OCI-LY7 (cell line): ENCODE results near the gene ZIC5. TPM values are rescaled to one million over a fixed set of nuclear protein-coding genes. Genes with fewer than 3 reads are reported as not detected.

ENCODE experiments used
- BruUV-seq: library from RNA; stranded (reverse); fragments of 400-500 nt; replicated peaks from 2 replicates; lab custom pipeline; 2021; lab: Mats Ljungman, UMichigan
- CTCF ChIA-PET: fragments of 300-600 bp; sonication (Branson Sonifier 250); formaldehyde crosslinking; loops from one replicate; lab custom pipeline; 2022; ENCODE audit warnings: antibody characterized with exemption; ENCODE audit not compliant: unreplicated experiment; lab: Charles Lee
- POLR2A ChIA-PET: fragments of 300-600 bp; sonication (Branson Sonifier 250); formaldehyde crosslinking; loops from one replicate; lab custom pipeline; 2022; ENCODE audit warnings: antibody characterized with exemption; lab: Charles Lee
- DNase-seq: peaks from one replicate; pipeline ENCODE4 v3.0.0-alpha.2; 2015; ENCODE audit warnings: low spot score
- H2AFZ ChIP-seq: fragments of 200-600 bp; sonication (generic), shearing (Covaris generic); 2 replicates; pipeline ENCODE4 v1.6.1; 2014; ENCODE audit warnings: mild to moderate bottlenecking, antibody characterized with exemption, low read length, moderate library complexity
- H3K27ac ChIP-seq: fragments of 200-600 bp; sonication (generic); 2 replicates; pipeline ENCODE4 v1.5.1; 2014; ENCODE audit warnings: mixed run types, low read depth, mild to moderate bottlenecking, moderate library complexity, low read length, inconsistent platforms; ENCODE audit not compliant: poor library complexity, severe bottlenecking
- H3K36me3 ChIP-seq: fragments of 200-600 bp; sonication (generic); 2 replicates; pipeline ENCODE4 v1.6.1; 2014; ENCODE audit warnings: mild to moderate bottlenecking, antibody characterized with exemption, low read length, moderate library complexity, mixed read lengths; ENCODE audit not compliant: insufficient read depth
- H3K4me1 ChIP-seq: fragments of 200-600 bp; sonication (generic); 2 replicates; pipeline ENCODE4 v1.5.1; 2014; ENCODE audit warnings: mild to moderate bottlenecking, low read length; ENCODE audit not compliant: insufficient read depth, poor library complexity, severe bottlenecking
- H3K4me2 ChIP-seq: fragments of 200-600 bp; sonication (generic); 2 replicates; pipeline ENCODE4 v1.6.1; 2014; ENCODE audit warnings: mild to moderate bottlenecking, low read length
- H3K4me3 ChIP-seq: fragments of 200-600 bp; sonication (generic); 2 replicates; pipeline ENCODE4 v1.5.1; 2014; ENCODE audit warnings: mild to moderate bottlenecking, low read depth, low read length; ENCODE audit not compliant: poor library complexity, severe bottlenecking
- H3K79me2 ChIP-seq: fragments of 200-600 bp; sonication (generic); 2 replicates; pipeline ENCODE4 v1.6.1; 2016; ENCODE audit warnings: low read depth, mild to moderate bottlenecking, low read length, moderate library complexity, mixed read lengths; ENCODE audit not compliant: insufficient read depth
- H3K9me2 ChIP-seq: fragments of 200-600 bp; sonication (generic); 2 replicates; pipeline ENCODE4 v1.6.1; 2016; ENCODE audit warnings: mild to moderate bottlenecking, low read length, mixed read lengths; ENCODE audit not compliant: insufficient read depth
- H3K9me3 ChIP-seq: fragments of 200-600 bp; sonication (generic); 2 replicates; pipeline ENCODE4 v1.6.1; 2014; ENCODE audit warnings: mild to moderate bottlenecking, mixed run types, low read length, mixed read lengths
- H4K20me1 ChIP-seq: fragments of 200-600 bp; sonication (generic); 2 replicates; pipeline ENCODE4 v1.6.1; 2014; ENCODE audit warnings: mild to moderate bottlenecking, antibody characterized with exemption, low read length, moderate library complexity, mixed read lengths; ENCODE audit not compliant: insufficient read depth
- EZH2phosphoT487 ChIP-seq: fragments of 200-600 bp; sonication (generic); IDR thresholded peaks from 2 replicates; pipeline ENCODE4 v1.6.1; 2018; ENCODE audit warnings: low read depth, borderline replicate concordance, mild to moderate bottlenecking, mixed run types, antibody characterized with exemption, low read length, moderate library complexity, mixed read lengths
- intact Hi-C: fragments of 100-400 bp; cut with micrococcal nuclease; formaldehyde crosslinking; loops from one replicate; pipeline ENCODE4 v1.10.0; 2022; ENCODE audit not compliant: unreplicated experiment
- total RNA-seq, 2 experiments: library from RNA; depleted of rRNA in 1 of 2; stranded (reverse); fragments of >200 nt in 1 of 2; shearing (Covaris generic) in 1 of 2; gene quantifications; 2 replicates each; pipeline ENCODE4 v1.2.3, GENCODE V29; 2014 to 2022
- TF ChIP-seq, protein P1 (sequence below): fragments of 200-600 bp; sonication (generic); conservative IDR thresholded peaks from 2 replicates; pipeline ENCODE4 v1.5.1; 2014; ENCODE audit warnings: mild to moderate bottlenecking, antibody characterized with exemption, low read length, moderate library complexity, mixed read lengths

The ZIC5 gene
- total RNA-seq, 2 experiments from 2014 or later = not detected

DNA sequence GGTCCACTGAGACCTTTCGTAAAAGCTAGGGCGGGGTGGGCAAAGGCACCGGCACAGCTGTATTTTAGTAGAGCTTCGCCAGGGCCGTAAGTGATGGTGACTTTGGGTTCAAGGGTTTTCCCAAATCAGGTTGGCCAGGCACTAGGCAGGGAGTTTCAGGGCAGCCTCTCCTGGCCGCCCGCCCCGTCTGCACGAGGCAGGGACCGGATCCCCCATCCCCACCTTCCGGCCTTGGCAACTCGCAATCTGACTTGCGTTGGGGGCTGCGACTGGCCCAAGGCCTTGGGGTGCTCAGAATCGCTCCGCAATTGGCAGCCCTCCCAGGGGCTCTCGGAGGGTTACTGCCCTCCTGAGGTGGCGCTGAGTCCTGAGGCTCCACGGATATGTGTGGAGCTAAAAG is 4.1 kb upstream of the ZIC5 start:
- Histone ChIP-seq H3K4me3 (no peak overlapping the region), H3K4me2 (no peak overlapping the region), H3K4me1 (no peaks in the 10 kb centered on the region), H3K36me3 (no peaks in the 10 kb centered on the region), H3K9me2 (no peaks in the 10 kb centered on the region), H3K27ac (no peak overlapping the region), H3K79me2 (no peaks in the 10 kb centered on the region), H3K9me3 (no peaks in the 10 kb centered on the region), H2AFZ (no peak overlapping the region), H4K20me1 (no peaks in the 10 kb centered on the region)
- CTCF ChIA-PET = no interaction called here
- DNase-seq = no peak
- intact Hi-C loops = no loop called here
- no TSS peak for BruUV-seq
- POLR2A ChIA-PET = no interaction called here
- TF ChIP-seq, protein P1, sequence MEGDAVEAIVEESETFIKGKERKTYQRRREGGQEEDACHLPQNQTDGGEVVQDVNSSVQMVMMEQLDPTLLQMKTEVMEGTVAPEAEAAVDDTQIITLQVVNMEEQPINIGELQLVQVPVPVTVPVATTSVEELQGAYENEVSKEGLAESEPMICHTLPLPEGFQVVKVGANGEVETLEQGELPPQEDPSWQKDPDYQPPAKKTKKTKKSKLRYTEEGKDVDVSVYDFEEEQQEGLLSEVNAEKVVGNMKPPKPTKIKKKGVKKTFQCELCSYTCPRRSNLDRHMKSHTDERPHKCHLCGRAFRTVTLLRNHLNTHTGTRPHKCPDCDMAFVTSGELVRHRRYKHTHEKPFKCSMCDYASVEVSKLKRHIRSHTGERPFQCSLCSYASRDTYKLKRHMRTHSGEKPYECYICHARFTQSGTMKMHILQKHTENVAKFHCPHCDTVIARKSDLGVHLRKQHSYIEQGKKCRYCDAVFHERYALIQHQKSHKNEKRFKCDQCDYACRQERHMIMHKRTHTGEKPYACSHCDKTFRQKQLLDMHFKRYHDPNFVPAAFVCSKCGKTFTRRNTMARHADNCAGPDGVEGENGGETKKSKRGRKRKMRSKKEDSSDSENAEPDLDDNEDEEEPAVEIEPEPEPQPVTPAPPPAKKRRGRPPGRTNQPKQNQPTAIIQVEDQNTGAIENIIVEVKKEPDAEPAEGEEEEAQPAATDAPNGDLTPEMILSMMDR = no peak
- no peak for TF ChIP-seq EZH2phosphoT487

DNA sequence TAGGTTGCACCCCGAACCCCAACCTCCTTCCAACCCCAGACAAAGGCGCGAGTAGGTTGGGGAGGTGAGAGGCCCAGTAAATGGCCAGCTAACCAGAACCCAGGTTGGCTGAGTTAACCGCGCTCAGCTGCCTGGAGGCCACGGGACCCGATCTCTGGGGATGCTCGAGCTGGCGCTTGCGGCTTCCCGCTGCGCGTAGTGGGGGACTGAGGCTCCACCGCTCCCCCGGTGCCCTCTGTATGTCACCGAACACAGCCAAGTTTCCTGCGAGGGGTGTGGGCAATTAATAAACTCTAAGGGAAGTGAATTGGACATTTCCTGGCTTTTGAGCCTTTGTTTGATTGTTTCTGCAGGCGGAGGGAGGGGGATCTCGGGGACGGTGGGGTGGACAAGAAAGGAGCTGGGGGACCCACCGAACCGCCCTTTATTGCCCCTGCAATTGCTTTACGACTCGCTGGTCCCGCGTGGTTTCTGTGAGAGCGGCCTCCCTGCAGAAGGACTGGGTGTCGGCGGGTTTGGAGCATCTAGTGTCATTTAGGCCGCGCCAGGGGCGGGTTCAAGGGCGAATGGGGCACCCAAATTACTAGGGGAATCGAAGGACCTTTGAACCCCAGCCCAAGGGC is 3.5 kb upstream of the ZIC5 start:
- H3K9me2 ChIP-seq = no peaks in the 10 kb centered on the region
- intact Hi-C loops = no loop called here
- H3K36me3 ChIP-seq = no peaks in the 10 kb centered on the region
- H3K4me1 ChIP-seq = no peaks in the 10 kb centered on the region
- TF ChIP-seq, protein P1 = no peak
- no peak for TF ChIP-seq EZH2phosphoT487
- H3K4me2 ChIP-seq = no peak overlapping the region
- ChIA-PET POLR2A (no interaction called here), CTCF (no interaction called here)
- BruUV-seq = no TSS peak
- H4K20me1 ChIP-seq = no peaks in the 10 kb centered on the region
- H3K27ac ChIP-seq = no peak overlapping the region
- H2AFZ ChIP-seq = no peak overlapping the region
- H3K4me3 ChIP-seq = no peak overlapping the region
- H3K9me3 ChIP-seq = no peaks in the 10 kb centered on the region
- DNase-seq = no peak
- H3K79me2 ChIP-seq = no peaks in the 10 kb centered on the region

GRCh38 chr13:99974296-99974938 is 2.9 kb upstream of the ZIC5 start:
- Histone ChIP-seq H3K4me1 (no peaks in the 10 kb centered on the region), H3K4me2 (no peak overlapping the region), H3K9me3 (no peaks in the 10 kb centered on the region), H3K79me2 (no peaks in the 10 kb centered on the region), H4K20me1 (no peaks in the 10 kb centered on the region), H3K9me2 (no peaks in the 10 kb centered on the region), H3K4me3 (no peak overlapping the region), H3K27ac (no peak overlapping the region), H3K36me3 (no peaks in the 10 kb centered on the region), H2AFZ (no peak overlapping the region)
- ChIA-PET CTCF (no interaction called here), POLR2A (no interaction called here)
- intact Hi-C loops = no loop called here
- DNase-seq = no peak
- no TSS peak for BruUV-seq
- TF ChIP-seq, protein P1 = no peak
- no peak for TF ChIP-seq EZH2phosphoT487
